Ovary (tissue), 9 donors: ENCODE results near the gene IKZF3. TPM values are rescaled to one million over a fixed set of nuclear protein-coding genes. Genes with fewer than 3 reads are reported as not detected.

Source experiments
- DNase-seq, 5 donors: peaks; one replicate each; pipeline ENCODE4 v3.0.0-alpha.2; 2019 to 2020
- H3K27ac ChIP-seq, 2 donors: fragments of 200-600 bp; one replicate each; pipeline versions ENCODE4 v1.5.1 to v1.8.0; 2019 to 2022
- H3K27me3 ChIP-seq: fragments of 200-600 bp; one replicate; pipeline ENCODE4 v1.8.0; 2022
- H3K36me3 ChIP-seq: fragments of 200-600 bp; sonication (generic); one replicate; pipeline ENCODE4 v1.5.1; 2019
- H3K4me1 ChIP-seq: one replicate; pipeline ENCODE4 v1.8.1; 2013; ENCODE audit warnings: mild to moderate bottlenecking, moderate library complexity; ENCODE audit not compliant: insufficient read depth
- H3K4me3 ChIP-seq: fragments of 200-600 bp; sonication (generic); one replicate; pipeline ENCODE4 v1.5.1; 2017
- H3K9me3 ChIP-seq, 2 donors: fragments of 200-600 bp in 1 of 2; sonication (generic) in 1 of 2; one replicate each; pipeline versions ENCODE4 v1.5.1 to v1.8.1; 2013 to 2019; ENCODE audit warnings: mild to moderate bottlenecking in 1 of 2, moderate library complexity in 1 of 2
- EP300 ChIP-seq: sonication (generic); formaldehyde crosslinking; IDR thresholded peaks from one replicate; pipeline ENCODE4 v1.6.1; 2017; ENCODE audit warnings: antibody characterized with exemption
- POLR2A ChIP-seq: fragments of 450-650 bp; IDR thresholded peaks from one replicate; pipeline ENCODE4 v1.6.1; 2017; ENCODE audit warnings: antibody characterized with exemption, mild to moderate bottlenecking, moderate library complexity
- WGBS, 3 donors: extraction: QIAGEN DNeasy Blood & Tissue Kit in 1 of 3; methylation state at CpG; one replicate each; pipeline versions ENCODE4 v1.1.5 to v1.1.7; 2013 to 2017; 5-methylcytosine and 5-hydroxymethylcytosine counted together
- intact Hi-C, 4 donors: fragments of 100-400 bp; cut with DNase I; formaldehyde crosslinking; loops; one replicate each; pipeline versions ENCODE4 v1.11.0 to v1.15.1; 2022 to 2023
- polyA plus RNA-seq, 2 donors: library from polyadenylated mRNA; stranded (reverse); fragments of 200-250 nt in 1 of 2; fragments of 350-450 nt in 1 of 2; fragmentation: Illumina TruSeq in 1 of 2; extraction: RNeasy Lipid Tissue Mini Kit (QIAGEN cat#74804) in 1 of 2; gene quantifications; one replicate each; pipeline ENCODE4 v1.2.3, GENCODE V29; 2013 to 2014
- total RNA-seq, 7 donors: library from RNA; depleted of rRNA in 2 of 7; stranded (reverse); fragments of >200 nt in 2 of 7; fragmentation: NEBNext Ultra II Directional in 3 of 7; extraction: Animal tissue kit (Norgen Biotek cat#: 25700) in 3 of 7; gene quantifications; one replicate each; pipeline versions ENCODE4 v1.1.0 to v1.2.4, GENCODE V29; 2016 to 2023
- TF ChIP-seq, protein P1 (sequence below), 3 donors: fragments of 450-650 bp in 2 of 3; fragments of 200-600 bp in 1 of 3; IDR thresholded peaks; one replicate each; pipeline versions ENCODE4 v1.5.1 to v1.8.0; 2016 to 2022; ENCODE audit warnings: antibody characterized with exemption in 3 of 3, mild to moderate bottlenecking in 1 of 3
- donor health status: DM: no; HTN: no; CAD: no; lungs with moderate emphysema.
- donor health status: DM: no; HTN: no; CAD: no.
- donor health status: Bipolar disorder and iron deficiency.
- donor health status: DM: yes; HTN: yes; CAD: no.
- donor health status: DM: no; HTN: no; CAD: no.
- donor health status: DM: yes; HTN: yes; CAD: no.

IKZF3 gene
- total and polyA plus RNA-seq, 9 donors = 0.16 to 2.6 (median 0.62) TPM

DNA sequence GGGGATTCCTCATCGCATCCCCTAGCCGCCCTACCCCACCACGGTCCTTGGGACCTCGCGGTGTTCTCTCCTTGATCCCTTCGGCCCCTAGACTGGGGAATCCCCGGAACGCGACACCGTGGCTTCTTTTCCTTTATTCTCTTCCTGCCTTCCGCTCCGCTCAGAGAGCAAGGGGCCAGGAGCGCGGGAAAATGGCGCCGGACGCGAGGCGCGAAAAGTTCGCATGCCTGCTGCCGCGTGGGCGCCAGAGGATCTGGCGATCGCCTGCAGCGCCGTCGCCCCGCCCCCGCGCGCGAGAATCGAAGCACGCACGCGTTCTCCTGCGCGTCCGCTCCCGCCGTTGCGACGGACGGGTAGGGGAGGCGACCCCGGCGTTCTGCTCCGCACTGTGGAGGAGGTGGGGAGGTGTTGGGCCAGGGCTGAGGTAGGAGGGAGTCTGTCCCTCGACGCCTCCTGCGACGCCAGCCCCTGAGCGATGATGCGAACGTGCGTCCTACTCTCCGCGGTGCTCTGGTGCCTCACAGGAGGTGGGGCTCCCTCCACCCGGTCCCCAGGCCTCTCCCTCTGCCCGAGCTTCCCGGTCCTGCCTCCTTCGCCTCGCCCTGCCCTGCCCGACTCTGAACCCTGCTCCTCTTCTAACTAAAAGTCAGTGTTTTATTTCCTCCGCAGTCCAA is 3.9 kb upstream of the IKZF3 start, which contains the start of gene ZPBP2:
Gene ZPBP2, plus strand, starts transcription at position 323 of the 674 bp plus-strand sequence. Its CDS starts 153 bp downstream, at position 476.
- WGBS, 3 donors = 28 to 34% (median 28%) methylated on average over 67 of the region's 67 CpGs
- no peak within 1 kb of the TSS for H3K4me3 ChIP-seq
- no peaks in the 10 kb centered on the region for H3K36me3 ChIP-seq
- no peak for TF ChIP-seq EP300
- TF ChIP-seq POLR2A = no peak
- TF ChIP-seq, protein P1, sequence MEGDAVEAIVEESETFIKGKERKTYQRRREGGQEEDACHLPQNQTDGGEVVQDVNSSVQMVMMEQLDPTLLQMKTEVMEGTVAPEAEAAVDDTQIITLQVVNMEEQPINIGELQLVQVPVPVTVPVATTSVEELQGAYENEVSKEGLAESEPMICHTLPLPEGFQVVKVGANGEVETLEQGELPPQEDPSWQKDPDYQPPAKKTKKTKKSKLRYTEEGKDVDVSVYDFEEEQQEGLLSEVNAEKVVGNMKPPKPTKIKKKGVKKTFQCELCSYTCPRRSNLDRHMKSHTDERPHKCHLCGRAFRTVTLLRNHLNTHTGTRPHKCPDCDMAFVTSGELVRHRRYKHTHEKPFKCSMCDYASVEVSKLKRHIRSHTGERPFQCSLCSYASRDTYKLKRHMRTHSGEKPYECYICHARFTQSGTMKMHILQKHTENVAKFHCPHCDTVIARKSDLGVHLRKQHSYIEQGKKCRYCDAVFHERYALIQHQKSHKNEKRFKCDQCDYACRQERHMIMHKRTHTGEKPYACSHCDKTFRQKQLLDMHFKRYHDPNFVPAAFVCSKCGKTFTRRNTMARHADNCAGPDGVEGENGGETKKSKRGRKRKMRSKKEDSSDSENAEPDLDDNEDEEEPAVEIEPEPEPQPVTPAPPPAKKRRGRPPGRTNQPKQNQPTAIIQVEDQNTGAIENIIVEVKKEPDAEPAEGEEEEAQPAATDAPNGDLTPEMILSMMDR (IDR thresholded peaks at IDR 0.05) = no peak
- no peaks in the 10 kb centered on the region for H3K4me1 ChIP-seq
- H3K27me3 ChIP-seq = no peaks in the 10 kb centered on the region
- H3K27ac ChIP-seq = no peak within 1 kb of the TSS
- intact Hi-C loops = no loop called here
- H3K9me3 ChIP-seq = peaks cover 0 to 22% of the 10 kb centered on the region in 2 donors
- no peak for DNase-seq

GRCh38 chr17:39867084-39867879 is 3.2 kb upstream of the IKZF3 start:
- Histone ChIP-seq H3K27ac (no peak overlapping the region), H3K27me3 (no peaks in the 10 kb centered on the region), H3K4me3 (no peak overlapping the region), H3K4me1 (no peaks in the 10 kb centered on the region), H3K9me3 (peaks cover 0 to 22% of the 10 kb centered on the region in 2 donors), H3K36me3 (no peaks in the 10 kb centered on the region)
- 84 to 88% (median 85%) methylated on average over 21 of the region's 21 CpGs for whole genome bisulfite sequencing, 3 donors
- no peak for DNase-seq
- TF ChIP-seq, protein P1 (IDR thresholded peaks at IDR 0.05) = no peak
- TF ChIP-seq POLR2A (no peak), EP300 (no peak)
- intact Hi-C loops = no loop called here

GRCh38 chr17:39866013-39866730 is 2.1 kb upstream of the IKZF3 start:
- peaks cover 2% of the 10 kb centered on the region for H3K27me3 ChIP-seq
- intact Hi-C loops = no loop called here
- TF ChIP-seq EP300 = no peak
- TF ChIP-seq POLR2A = no peak
- TF ChIP-seq, protein P1 (IDR thresholded peaks at IDR 0.05) = no peak

DNA sequence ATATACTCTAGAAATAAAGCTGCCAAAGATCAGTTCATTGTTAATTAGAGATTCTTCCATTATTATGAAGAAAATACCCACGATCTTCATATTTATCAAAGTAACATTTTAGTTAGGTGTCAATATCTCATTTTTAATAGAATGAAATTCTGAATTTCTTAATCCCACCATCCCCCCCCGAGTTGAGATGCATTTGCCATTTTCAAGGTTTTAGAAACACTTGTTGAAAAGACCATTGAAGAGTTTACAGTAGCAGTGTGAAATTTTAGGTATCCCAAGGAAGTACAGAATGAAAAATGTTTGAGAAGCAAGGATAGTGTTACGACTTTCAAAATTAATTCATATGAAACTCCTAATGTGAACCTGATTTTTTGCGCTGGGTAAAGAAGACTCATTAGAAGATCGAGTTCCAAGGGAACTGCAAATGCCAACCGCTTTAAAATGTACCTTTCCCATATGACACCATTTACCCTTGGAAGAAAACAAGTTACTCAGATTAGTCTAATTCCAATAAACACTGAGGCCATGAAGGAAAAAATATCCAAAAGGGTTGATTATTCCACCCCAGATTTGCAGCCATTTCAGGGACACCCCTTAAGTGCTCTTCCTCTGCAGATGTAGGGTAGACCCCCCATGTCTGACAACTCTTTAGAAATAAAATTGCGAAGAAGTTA is 731 bp downstream of the IKZF3 start:
- Histone ChIP-seq H3K9me3 (peaks cover 0 to 18% of the 10 kb centered on the region in 2 donors), H3K27ac (no peak overlapping the region), H3K36me3 (no peaks in the 10 kb centered on the region), H3K27me3 (peaks cover 2% of the 10 kb centered on the region), H3K4me1 (no peaks in the 10 kb centered on the region), H3K4me3 (no peak overlapping the region)
- intact Hi-C loops = no loop called here
- TF ChIP-seq POLR2A = no peak
- no peak for TF ChIP-seq EP300
- TF ChIP-seq, protein P1 (IDR thresholded peaks at IDR 0.05) = no peak
- 67 to 79% (median 71%) methylated on average over 7 of the region's 7 CpGs for WGBS, 3 donors
- no peak for DNase-seq

More at GRCh38 chr17:39866013-39866730, 2.1 kb upstream of the IKZF3 start:
- 85 to 89% (median 87%) methylated on average over 8 of the region's 8 CpGs for WGBS, 3 donors
- DNase-seq = no peak
- Histone ChIP-seq H3K36me3 (no peaks in the 10 kb centered on the region), H3K9me3 (peaks cover 0 to 22% of the 10 kb centered on the region in 2 donors), H3K27ac (no peak overlapping the region), H3K4me1 (no peaks in the 10 kb centered on the region), H3K4me3 (no peak overlapping the region)
